NB4 (cell line): ENCODE data around the gene TADA3.

Experiments used
- MYC ChIP-seq: IDR thresholded peaks from 2 replicates; pipeline ENCODE4 v1.6.1; 2011; ENCODE audit warnings: low read depth, low read length
- POLR2A ChIP-seq: IDR thresholded peaks from 2 replicates; pipeline ENCODE4 v1.6.1; 2011; ENCODE audit warnings: mild to moderate bottlenecking; ENCODE audit not compliant: insufficient read length; ENCODE audit errors: extremely low read depth
- TF ChIP-seq, protein P1 (sequence below): IDR thresholded peaks from one replicate; pipeline ENCODE4 v1.5.1; 2012; ENCODE audit warnings: low read depth, low read length
- TF ChIP-seq, protein P2 (sequence below): IDR thresholded peaks from 2 replicates; pipeline ENCODE4 v1.6.1; 2011; ENCODE audit warnings: low read depth, low read length

DNA sequence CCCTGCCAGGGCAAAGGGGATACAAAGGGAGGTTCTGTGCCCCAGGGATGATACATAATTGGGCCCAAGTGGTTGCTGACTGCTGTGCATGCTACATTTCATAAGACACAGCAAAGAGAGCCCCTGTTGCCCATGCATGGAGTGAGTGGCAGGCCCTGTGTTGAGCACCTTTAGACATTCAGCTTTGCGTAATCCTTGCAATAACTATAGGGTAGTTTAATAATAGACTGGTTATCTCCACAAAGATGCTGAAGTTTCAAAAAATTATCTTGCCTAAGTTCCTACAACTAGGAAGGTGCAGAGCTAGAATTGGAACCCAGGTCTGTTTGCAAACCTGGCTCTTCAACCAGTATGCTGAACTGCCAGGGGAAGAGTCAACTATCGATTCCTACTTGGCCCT is 44.2 kb downstream of the TADA3 start:
- TF ChIP-seq, protein P1, sequence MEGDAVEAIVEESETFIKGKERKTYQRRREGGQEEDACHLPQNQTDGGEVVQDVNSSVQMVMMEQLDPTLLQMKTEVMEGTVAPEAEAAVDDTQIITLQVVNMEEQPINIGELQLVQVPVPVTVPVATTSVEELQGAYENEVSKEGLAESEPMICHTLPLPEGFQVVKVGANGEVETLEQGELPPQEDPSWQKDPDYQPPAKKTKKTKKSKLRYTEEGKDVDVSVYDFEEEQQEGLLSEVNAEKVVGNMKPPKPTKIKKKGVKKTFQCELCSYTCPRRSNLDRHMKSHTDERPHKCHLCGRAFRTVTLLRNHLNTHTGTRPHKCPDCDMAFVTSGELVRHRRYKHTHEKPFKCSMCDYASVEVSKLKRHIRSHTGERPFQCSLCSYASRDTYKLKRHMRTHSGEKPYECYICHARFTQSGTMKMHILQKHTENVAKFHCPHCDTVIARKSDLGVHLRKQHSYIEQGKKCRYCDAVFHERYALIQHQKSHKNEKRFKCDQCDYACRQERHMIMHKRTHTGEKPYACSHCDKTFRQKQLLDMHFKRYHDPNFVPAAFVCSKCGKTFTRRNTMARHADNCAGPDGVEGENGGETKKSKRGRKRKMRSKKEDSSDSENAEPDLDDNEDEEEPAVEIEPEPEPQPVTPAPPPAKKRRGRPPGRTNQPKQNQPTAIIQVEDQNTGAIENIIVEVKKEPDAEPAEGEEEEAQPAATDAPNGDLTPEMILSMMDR = no peak
- TF ChIP-seq POLR2A = no peak
- TF ChIP-seq, protein P2, sequence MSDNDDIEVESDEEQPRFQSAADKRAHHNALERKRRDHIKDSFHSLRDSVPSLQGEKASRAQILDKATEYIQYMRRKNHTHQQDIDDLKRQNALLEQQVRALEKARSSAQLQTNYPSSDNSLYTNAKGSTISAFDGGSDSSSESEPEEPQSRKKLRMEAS = no peak
- no peak for TF ChIP-seq MYC
